NOMO-1 treated with dmso at 0.1 percent for 144 hours (cell line): ENCODE data around the gene PODXL2.
A peak's percentile ranks its signal among the peaks of the same experiment; 100 is the strongest.
"Not testable (repeated sequence)": the region's sequence is repeated elsewhere in the genome, so short reads cannot be mapped to it uniquely, and the experiment has no call there.

ENCODE experiments used
- DNase-seq: peaks from one replicate; lab custom pipeline; 2025; ENCODE audit not compliant: unreplicated experiment; lab: John Stamatoyannopoulos, UW

The PODXL2 gene

DNA sequence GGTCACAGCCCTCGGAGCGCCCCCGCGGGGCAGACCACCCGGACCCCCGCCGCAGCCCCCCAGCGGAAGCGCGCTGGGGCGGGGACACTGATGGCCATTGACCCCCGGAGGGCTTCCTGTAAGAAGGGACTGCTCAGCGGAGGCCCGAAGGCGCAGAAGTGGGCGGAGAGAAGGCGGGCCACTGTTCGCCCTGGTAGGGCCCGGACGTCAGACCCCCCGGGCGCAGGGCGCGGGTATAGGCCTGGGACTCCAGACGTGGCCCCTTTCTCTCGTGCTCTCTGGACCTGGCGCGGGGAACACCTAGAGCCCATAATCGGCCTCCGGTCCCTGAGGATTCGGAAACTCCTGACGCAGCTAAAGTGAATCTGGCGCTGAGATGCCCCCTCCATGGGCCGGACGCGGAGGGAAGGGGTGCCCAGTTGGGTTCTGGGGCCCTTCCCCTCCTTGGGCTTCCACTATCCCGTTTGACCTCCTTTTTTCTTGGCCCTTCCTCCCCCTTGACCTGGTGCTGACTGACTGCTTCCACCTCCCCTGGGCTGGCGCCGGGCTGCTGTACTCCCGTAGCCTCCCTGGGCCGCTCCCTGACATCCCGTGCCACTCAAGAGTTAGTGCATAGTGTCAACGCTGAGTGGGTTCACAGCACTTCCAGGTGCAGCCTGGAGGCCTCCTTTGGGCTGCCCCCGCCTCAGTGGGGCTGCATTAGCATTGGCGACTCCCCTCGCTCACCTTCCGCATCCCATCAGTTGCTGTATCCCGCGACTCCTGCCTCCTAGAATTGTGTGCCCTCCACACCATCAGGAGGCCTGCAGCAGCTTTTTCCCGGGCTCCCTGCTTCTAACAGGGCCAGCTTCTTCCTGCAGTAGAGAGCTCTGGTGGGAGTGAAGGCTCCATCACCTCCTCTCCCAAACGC is 44.5 kb downstream of the PODXL2 start:
- DNase-seq = peak; percentile 35

DNA sequence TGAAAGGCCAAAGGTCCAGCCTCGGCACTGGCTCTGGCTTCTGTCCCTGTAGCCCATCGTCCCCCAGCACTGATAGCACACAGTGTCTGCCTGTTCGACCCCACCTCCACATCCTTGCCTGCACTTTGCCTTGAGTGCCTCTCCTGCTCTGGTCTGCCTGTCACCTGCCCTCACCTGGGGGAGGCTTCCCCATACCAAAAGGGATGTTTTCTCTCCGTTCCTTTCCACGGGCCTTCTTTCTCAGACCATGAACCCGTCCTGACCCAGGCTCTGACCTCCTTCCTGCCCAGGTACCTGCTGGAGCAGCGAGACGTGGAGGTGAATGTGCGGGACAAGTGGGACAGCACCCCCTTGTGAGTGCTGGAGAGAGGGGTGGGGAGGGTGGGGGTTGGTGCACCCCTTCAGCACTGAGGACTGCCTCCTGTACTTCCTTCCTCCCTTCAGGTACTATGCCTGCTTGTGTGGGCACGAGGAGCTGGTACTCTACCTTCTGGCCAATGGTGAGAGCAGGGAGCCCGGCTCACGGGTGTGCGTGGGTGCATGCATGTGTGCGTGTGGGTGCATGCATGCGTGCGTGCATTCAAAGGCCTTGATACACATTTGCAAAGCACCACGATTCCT is 45.2 kb downstream of the PODXL2 start:
- no peak for DNase-seq

DNA sequence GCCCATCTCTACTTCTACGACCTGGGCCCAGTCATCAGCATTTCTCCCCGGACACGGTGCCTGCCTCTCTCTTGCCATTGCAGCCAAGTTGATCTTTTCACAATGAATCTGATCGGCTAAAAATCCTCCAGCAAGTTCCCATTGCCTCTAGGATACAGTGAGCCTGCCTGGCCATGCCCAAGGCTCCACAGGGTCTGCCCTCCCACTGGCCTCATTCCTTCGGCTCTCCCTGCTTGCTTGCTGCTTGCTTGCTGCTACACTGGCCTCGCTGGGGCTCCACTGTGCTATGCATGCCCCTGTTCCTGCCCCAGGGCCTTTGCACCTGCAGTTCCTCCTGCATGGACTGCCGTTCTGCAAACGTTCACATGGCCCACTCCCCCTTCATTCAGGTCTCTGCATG is 45.8 kb downstream of the PODXL2 start:
- DNase-seq = no peak

DNA sequence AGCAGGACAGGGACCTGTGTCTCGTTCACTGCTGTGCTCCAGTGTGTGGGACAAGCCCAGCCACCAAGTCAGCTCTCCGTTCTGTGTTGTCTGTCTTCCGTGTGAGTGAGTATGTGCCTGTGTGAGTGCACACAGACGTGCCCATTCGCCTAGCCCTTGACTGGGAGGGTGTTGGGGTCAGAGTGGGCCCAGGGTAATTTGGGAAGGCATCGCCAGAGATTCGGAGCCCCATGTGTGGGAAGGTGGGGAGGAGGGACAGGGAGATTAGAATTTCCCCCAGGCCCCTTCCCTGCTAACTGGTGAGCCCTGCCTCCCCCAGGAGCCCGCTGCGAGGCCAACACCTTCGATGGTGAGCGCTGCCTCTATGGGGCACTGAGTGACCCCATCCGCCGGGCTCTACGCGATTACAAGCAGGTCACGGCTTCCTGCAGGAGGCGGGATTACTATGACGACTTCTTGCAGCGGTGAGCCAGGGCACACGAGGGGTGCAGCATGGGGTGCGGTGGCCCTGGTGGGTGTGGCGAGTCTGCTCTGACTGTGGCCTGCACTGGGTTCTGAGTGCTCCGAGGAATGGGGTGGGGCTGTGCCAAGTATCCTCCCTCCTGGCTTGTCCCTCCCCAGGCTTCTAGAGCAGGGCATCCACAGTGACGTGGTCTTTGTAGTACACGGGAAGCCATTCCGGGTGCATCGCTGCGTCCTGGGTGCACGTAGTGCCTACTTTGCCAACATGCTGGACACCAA is 46.8 kb downstream of the PODXL2 start:
- no peak for DNase-seq

DNA sequence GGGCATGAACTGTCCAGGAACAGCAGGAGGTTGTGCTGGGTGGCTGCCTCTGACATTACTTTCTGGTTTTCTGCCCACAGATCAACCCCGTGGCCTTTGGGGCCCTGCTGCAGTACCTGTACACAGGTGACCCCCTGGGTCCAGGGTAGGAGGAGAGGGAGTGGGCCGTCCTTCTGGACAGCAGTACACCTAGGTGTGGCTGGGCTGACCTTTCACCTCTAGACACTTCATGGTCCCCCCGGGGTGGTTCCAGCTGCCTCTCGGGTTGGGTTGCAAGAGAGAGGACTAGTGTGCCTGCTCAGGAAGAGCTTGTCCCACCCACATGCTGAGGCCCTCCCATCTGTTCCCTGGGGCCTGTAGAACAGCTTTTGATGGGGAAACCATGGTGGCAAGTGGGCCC is 47.5 kb downstream of the PODXL2 start:
- DNase-seq = no peak

DNA sequence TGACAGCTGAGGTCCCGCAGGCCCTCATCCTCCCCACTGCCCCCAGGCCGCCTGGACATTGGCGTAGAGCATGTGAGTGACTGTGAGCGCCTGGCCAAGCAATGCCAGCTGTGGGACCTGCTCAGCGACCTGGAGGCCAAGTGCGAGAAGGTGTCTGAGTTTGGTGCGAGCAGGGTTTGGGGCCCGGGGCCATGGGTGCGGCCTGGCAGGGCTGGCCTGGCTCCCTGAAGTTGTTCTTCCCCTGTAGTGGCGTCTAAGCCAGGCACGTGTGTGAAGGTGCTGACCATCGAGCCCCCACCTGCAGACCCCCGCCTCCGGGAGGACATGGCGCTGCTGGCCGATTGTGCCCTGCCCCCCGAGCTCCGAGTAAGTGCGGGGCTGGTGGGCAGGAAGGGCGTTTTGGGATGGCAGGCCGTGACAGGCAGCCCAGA is 48.0 kb downstream of the PODXL2 start:
- DNase-seq = no peak

DNA sequence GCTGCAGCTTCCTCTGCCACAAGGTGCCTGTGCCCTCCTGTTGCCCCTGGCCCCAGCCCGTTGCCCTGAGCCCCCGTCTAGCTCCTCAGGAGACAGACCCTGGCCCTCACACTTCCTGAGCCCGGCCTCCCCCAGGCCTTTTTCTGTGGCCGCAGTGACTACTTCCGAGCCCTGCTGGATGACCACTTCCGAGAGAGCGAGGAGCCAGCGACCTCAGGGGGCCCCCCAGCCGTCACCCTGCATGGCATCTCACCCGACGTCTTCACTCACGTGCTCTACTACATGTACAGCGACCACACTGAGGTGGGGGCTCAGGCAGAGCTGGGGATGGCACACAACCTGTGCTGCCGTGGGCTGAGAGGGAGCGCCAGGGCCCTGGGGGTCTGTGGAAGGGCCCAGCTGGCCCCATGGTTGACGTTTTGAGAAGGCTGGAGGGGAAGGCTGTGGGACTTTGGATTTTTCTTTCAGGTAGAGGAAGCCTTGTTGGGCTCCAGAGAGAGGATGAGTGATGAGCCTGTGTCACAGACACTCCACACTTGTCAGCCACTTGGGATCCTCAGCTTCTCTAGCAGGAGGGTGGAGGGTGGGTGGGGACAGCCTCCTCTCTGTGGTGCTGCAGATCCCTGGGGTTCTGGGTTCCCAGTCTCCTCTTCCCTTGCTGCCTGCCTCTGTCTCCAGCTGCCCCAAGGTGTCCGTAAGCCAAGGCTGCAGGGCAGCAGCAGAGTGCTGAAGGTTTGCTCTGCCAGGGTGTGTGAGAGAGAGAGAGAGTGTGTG is 48.7 kb downstream of the PODXL2 start:
- DNase-seq = no peak

DNA sequence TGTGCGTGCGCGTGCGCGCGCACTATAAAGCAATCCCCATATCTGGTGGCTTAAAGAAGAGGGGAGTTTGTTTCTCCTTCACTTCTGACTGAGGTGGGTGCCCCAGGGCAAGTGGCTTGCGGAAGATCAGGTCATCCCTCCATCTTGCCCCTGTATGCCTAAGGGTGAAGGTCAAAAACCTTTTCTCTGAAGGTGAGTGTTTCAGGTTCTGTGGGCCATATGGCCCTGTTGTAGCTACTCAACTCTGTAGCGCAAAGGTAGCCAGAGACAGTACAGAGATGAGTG is 49.3 kb downstream of the PODXL2 start:
- no peak for DNase-seq

DNA sequence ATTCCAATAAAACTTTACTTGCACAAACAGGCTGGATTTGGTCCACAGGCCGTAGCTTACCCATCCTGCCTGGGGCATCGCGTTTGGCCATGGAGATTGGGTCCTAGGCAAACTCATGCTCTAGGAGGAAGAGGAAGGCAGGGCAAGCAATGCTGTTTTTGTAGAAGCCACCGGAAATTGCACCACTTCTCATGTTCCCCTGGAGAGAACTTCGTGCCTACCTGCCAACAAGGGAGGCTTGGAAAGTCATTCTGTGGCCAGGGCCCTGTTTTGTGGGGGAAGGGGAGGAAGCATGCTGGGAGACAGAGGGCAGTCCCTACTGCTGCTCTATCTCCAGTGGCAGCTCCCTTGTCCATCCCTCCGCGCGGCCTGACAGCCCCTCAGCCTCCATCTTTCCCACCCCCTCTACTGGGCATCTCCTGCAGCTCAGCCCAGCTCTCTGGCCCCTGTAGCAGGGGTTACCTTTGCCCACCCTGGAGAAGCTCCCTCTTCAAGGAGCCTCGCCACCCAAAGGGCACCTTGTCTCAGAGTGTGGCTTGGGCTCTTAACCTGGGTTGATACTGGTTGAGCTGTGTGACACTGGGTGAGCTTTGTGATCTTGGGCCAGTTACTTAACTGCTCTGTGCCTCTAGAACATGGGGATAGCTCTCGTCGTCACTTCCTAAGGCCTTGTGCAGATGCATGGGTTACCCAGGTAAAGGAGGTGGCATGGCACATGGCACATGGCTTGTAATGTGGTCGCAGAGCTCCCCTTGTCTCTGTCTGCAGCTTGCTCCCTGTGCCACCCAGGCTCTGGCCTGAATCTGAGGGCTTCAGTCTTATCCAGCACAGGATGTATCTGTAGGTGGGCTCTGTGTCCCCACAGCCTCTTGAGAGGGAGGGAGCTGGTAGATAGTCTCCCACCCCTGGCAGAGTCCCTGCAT is 49.9 kb downstream of the PODXL2 start:
- DNase-seq = peak; percentile 85

DNA sequence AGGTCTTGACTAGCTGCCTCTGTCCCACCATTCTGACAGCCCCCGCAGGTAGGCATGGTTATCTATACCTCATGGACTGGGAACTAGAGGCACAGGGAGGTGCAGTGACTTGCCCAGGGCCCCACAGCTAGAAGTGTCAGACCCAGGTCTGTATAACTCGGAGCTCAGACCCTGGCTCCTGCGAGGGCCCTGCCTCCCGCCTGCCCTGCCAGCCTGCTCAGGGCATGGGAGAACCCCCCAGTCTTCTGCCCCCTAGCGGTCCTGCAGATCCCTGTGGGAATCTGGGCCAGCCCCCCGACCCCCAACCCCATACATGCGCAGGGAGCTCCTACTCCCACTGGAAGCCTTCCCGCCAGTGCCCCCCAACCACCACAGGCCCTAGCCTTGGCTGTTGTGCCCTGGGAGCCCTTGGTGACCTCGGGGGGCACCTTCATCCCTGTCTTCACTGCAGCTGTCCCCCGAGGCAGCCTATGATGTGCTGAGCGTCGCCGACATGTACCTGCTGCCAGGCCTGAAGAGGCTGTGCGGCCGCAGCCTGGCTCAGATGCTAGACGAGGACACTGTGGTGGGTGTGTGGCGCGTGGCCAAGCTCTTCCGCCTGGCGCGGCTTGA is 50.7 kb downstream of the PODXL2 start:
- DNase-seq = no peak

DNA sequence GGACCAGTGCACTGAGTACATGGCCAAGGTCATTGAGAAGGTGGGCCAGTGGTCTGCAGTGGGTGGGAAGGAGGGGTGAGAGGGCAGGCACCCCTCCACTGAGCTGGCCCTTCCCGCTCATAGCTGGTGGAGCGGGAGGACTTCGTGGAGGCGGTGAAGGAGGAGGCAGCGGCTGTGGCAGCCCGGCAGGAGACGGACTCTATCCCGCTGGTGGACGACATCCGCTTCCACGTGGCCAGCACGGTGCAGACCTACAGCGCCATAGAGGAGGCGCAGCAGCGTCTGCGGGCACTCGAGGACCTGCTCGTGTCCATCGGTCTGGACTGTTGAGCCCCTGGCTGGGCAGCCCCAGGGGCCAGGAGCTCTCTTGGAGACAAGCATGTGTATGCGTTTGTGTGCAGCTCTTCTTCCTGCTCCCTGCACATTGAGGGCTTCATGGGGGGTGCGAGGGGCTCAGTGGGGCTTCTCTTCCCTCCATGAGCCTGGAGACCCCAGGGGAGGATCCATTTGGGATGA is 51.2 kb downstream of the PODXL2 start:
- DNase-seq = no peak

DNA sequence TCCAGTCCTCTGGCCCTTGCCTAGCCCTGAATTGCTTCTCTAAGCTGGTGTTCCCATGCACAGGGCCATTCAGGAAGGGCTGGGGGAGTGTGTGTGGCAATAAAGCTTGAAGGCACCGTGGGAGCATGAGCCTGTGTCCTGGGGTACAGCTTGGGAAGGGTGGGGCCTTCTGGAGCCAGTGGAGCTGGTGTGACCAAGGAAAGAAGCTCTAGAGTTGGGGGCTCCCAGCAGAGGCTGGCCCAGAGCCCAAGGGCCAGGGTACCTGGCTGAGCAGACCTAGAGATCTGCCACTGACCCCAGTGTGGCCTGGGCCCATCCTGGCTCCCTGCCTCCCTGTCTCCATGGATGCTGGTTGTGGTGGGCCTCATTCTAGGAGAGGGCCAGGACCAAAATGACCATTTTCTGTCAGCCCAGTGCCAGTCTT is 51.8 kb downstream of the PODXL2 start:
- DNase-seq = no peak

DNA sequence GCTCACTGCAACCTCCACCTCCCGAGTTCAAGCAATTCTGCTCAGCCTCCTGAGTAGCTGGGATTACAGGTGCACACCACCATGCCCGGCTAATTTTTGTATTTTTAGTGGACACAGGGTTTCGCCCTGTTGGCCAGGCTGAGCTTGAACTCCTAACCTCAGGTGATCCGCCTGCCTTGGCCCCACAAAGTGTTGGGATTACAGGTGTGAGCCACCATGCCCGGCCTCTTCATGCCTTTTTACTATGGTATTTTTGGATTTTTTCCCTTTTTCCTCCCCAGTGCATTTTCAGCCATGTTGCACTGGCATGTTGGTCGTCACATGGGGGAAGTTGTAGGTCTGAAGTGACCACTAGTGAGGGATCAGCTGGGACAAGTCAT is 53.2 kb downstream of the PODXL2 start:
- not testable (repeated sequence) for DNase-seq

DNA sequence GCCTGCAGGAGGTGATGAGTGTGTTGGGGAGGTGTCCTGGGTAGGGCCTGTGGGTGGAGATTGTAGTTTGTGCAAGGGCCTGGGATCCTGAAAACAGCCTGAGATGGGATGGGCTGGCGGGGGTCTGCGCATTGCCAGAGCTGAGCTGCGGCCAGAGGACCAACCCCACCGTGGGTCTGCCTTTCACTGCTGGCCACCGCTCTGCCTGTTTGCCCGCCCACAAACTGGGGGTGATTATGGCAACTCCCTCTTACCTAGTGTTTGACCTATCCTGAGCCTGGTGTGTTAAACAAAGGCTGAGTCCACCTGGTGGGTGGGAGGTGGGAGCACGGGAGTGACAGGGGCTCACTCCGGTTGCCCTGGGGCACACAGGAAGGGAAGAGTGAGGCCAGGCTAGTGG is 53.6 kb downstream of the PODXL2 start:
- no peak for DNase-seq

DNA sequence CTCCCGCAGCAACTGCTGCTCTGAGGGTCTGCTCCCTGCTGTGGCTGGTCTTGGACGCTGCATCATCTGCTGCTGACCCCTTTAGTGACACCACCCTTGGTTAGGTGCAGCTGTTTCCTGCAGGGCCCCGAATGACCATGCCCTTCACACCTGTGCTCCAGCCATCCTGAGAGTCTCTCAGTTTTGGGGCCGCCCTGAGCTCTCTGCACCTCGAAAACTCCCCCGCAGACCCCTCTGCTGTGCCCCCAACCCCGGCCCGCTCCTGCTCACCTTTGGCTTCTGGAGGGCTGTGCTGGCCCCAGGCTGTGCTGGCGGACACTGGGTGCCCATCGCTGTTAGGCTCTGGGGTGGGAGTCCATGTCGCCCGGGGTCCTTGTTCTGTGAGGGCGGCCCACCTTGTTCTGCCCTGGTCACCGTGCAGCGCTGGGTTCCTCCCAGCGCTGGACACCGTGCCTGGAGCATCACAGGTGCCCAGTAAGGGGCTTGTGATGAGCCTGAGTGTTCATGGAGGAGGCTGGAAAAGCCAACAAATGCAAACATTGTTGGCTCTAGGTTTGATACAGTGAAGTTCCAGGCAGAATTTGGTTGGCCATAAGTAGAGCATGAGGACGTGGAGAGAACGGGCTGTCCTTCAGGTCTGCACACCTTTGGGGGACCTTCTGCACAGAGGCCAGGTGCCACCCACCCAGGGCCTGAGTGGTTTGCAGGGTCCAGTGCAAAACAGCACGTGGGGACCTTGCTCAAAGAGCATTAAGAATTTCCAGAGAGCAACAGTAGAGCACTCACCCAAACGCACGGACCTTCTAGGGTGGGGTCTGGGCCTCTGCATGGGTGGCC is 56.1 kb downstream of the PODXL2 start:
- DNase-seq = no peak

DNA sequence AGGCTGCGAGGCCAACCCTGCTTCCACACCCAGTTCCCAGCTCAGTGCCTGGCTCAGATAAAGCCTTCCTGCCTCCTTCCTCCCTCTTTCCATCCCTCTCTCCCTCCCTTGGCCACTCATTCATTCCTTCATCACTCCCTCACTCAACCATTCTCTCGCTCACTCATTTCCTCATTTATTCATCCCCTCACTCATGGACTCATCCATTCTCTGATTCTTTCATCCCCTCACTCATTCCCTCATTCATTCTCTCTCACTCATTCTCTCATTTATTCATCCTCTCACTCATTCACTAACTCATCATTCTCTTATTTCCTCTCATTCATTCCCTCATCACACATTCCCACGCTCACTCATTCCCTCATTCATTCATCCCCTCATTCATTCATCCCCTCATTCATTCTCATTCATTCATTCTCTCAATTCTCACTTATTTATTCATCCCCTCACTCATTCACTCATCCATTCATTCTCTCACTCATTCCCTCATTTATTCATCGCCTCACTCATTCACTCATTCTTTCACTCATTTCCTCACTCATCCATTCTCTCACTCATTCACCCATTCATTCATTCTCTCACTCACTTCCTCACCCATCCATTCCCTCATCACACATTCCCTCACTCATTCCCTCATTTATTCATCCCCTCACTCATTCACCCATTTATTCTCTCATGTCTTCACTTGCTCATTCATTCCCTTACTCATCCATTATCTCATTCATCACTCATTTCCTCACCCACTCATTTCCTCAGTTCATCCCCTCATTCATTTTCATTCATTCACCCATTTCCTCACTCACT is 56.9 kb downstream of the PODXL2 start:
- DNase-seq = no peak

DNA sequence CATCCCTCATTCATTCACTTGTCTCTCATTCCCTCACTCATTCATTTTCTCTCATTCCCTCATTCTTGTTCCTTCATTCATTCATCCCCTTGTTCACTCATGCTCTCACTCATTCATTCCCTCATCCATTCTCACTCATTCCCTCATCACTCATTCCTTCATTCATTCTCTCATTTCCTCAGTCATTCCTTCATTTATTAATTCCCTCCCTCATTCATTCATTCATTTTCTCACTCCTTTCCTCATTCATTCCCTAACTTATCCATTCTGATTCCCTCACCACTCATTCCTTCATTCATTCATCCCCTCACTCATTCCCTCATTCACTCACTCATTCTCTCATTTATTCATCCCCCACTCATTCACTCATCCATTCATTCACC is 57.5 kb downstream of the PODXL2 start:
- no peak for DNase-seq

DNA sequence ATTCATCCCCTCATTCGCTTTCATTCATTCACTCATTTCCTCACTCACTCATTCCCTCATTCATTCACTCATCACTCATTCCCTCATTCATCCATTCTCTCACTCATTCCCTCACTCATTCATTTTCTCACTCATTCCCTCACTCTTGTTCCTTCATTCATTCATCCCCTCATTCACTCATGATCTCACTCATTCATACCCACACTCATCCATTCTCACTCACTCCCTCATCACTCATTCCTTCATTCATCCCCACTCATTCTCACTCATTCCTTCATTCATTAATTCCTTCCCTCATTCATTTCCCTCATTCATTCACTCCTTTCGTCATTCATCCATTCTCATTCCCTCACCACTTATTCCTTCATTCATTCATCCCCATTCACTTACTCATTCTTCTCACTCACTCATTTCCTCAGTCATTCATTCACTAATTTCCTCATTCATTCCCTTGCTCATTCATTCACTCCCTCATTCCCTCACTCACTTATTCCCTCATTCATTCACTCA is 58.3 kb downstream of the PODXL2 start:
- DNase-seq = no peak
